Measurements from ENCODE around the gene ABCC9.

Gene ABCC9

DNA sequence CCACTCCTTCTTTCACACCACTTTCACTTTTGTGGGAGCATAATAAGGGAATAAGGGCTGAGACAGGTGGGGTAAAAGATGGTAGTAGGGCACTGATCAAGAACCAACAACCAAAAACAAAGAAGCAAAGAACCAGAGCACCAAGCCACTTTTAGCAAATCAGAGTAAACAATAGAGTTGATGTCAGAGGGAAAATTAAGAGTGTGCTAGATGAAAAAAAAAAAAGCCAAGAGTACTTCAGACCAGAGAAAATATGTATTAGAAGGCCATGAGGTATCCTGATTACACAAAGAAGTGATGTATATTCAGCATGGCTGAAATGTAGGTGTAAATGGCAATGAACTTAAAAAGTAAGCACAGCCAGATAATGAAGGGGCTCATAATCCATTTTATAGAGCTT lies 75.4 kb downstream of the ABCC9 start:
- no peak for DNase-seq

DNA sequence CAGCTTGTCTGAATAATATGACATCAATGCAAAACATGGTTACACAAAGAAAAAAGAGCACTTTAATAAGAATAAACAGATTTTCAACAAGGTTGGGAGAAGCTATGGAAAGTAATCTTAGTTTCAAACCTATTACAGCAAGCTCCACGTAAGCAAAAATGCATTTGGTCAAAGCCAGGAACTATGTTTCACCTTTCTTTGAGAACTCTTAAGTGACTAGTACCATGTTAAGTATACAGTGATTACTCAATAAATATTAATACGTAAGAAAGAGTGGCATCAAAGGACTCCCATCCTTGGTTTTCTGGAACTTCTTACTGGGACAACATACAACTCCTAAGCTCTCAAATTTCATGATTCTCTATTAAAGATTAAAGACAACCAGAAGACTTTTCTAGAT lies 80.7 kb downstream of the ABCC9 start:
- no peak for DNase-seq

DNA sequence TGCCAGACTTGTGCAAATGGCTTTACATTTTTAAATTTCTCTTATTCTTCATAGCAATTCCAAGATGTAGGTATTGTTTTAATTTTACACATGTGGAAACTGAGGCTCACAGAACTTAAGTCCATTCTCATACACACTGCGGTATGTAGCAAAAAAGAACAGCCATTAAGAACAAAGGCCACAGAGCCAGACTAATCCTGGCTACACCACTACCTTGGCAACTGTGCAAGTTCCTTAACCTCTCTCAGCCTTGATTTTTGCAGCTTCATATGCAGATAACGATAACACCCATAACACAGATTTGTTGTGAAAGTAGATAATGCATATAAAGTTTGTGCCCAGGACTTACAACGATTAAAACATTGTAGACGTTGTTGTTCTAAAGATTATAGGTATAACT lies 81.1 kb downstream of the ABCC9 start:
- DNase-seq, result no peak

DNA sequence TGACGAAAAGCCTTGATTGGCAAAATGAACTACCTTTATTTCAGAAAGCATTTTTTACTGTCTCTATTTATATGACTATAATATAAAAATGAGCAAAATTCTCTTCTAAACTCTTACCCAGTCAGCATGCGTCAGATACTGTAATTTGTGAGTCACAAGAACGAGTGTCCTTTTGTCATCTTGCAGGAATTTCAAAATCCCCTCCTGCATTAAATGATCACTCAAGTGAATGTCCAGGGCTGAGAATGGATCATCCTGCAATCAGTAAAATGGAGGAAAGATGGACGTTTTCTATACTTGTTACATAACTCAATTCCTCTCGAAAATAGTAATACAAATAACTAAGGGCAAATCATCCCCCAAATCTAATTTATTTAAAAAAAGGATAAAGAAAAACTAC lies 89.0 kb downstream of the ABCC9 start:
- DNase-seq, result no peak

DNA sequence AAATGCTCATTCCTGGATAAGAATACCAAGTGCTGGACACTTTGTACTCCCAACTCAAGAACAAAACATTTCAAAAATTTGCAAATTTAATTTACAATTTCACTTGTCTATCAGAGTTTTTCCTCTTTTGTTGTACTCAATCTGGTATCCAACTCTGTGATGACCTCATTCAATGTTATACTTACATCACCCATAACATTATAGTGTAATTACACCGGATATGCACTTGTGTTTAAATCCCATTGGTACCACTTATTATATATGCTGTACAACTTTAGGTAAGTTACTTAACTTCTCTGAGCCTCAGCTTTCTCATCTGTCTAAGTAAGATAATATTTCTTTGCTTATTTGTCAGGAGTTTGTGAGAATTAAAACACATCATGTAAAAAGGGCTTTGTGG lies 90.1 kb downstream of the ABCC9 start:
- DNase-seq, result no peak

DNA sequence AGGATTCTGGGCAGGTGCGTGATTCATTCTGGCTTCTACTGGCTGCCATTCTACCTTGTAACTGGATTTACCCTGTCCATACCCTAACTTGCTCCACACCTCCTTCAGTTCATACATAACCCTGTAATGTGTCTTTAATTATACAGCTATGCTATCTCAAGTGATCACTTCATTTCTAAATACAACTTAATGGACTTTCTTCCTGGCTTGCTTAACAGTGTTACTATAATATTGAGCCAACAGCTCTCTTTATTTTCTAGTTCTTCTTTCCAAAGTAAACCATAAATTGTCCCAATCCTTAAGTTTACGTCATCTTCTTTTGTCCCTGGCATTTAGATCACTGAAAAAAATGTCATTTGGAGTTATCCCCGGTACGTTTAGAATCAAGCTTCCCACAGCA lies 90.8 kb downstream of the ABCC9 start:
- DNase-seq, result no peak

DNA sequence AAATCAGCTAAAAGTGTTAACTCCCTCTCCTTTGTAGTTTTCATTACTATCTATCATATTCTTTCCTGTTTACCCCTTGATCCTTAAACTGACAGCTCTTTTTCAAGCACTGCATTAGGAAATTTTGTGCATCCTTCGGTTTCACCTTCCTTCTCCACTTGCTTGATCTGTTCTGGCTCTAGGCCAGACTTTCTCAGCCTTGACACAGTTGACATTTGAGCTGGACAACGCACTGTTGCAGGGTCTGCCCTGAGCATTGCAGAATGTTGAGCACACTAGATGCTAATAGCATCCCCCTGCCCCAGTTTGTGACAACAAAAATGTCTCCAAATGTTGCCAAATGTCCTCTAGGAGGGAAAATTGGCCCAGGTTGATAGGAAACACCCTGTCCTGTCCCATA lies 91.3 kb downstream of the ABCC9 start:
- no peak for DNase-seq

DNA sequence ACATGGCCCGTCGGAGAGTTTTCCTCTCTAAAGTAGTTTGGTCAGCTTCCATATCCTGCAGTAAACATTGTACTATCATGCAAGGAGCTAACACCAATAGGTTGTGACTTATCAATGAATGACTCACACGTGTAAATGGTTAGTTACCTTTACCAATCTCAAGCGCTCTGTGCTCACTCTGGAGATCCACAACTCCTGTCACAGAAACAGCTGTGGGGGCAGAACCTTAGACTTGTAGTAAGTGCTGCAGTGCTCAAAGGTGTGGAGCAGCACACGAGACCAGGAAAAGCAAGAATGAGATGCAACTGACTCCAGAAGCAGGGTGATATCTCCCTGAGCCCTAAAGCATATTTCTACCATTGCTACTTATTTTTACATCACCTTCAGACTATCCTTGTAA lies 93.0 kb downstream of the ABCC9 start:
- DNase-seq, result no peak

DNA sequence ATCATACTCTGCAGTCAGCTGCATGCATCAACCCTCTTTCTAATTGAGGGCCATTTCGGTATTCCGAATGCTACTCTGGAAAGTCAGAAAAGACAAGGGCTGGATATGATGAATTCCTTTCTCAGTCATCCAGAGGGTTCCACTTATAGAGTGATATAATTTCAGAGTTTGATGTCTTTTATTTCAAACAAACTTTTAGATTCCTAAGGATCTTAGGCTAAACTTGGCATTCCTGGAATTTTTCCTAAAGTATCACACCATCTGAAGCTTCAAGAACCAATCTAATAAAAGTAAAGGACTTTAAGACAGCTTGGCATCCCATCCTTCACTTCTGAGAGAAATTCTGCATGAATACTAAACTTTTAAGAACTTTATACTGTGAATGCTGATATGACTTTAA lies 97.4 kb downstream of the ABCC9 start:
- no peak for DNase-seq

DNA sequence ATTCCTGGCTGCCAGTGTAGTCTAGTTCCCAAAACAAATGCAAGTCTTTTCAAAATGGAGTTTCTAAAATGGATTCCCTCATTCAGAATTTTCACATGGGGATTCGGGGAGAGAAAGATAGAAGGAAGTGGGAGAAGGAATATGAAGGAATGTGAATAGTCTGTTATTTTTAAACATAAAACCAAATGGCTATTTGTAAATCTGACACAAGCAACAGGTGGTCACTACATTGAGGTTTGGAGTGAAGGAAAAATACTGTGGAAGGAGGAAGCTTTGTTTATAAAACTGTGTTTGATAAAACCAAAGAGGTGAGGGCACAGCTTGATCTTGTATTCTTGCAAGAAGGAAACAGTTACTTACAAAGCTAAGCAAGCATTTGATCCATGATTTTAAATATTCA lies 101.5 kb downstream of the ABCC9 start:
- DNase-seq, result no peak

DNA sequence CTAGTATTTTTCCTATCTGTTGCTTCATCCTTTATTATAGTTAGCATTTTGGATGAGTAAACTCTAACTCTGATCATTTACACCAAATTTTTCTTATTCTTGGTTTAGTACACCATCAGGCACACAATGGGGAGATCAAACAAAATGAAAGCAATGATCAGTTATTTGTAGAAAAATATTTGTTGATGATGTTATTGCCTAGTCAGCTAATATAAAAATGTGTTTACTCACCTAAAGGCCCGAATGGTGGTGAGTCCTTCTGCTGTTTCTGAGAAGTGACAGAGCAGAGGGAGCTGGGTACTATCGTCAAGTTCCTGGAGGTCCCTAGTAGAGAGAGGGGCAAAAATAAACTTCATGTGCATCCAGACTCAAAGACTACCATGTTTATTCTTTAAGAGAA lies 103.4 kb downstream of the ABCC9 start:
- DNase-seq, result no peak

DNA sequence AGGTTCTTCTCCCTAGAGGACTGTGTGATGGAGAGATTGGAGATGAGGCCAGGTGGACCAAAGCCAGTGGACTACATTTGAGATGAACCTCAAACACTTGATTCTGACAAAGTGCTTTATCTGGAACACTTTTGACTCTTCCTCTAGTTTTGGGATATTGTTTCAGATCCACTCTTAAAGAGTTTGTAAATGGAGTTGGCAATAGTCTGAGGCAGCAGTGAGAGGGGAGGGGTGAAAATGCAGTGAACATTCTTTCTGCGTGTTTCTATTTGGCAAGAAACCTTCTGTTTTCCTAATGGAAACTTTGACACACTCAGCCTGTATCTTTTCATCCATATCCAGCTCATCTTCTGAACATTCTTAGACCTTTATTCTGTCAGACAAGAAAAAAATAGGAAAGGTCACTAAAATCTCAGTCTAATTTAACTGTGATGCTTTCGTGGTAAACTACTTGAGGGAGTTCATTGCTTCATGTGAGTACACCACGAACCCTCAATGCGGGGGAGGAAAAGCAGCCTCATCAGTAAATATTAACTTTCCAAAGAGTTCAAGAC lies 109.4 kb downstream of the ABCC9 start:
- DNase-seq, result no peak

DNA sequence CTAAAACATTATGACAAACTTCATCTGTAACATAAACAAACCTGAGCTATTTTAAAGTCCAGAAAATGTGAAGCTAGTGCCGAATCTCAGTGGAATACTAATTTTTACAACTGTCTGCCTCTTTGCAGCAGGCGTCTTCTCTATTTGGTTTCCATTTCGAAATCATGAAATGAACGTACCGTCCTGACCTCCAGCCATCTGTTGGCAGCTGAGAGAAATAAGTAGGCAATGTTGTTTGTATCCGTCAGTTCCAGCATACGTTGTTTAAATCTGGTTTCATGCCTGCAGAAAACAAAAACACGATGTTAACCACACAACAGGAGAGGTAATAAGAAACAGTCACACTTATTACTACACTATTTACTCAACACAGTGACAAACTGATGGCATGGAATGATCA lies 112.4 kb downstream of the ABCC9 start:
- no peak for DNase-seq

DNA sequence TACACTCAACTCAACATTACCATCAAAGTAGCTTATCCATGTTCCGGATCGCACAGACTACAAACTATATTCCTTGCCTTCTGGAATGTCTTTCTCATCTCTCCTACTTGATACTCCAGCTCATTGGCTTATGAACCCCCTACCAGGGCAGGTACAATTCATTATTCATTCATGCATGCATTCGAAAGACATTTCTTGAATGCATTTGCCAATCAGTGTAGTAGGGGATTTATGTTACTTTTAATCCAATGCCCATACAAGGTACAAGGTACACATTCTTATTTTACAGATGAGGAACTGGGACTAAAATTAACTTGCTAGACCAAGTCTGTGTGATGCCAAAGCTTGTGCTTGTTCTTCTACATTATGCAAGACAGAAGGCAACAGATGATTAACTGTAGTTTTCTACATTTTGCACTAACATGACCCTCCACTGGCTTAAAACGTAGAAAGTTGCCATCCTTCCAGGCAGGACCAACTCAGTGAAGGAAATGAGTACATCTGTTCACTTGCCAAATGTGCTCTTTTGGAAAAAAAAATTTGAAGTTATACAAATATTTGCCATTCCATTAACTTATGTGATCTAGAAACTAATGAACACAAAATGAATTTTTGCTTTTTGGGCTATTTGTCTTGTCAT lies 113.0 kb downstream of the ABCC9 start:
- no peak for DNase-seq

DNA sequence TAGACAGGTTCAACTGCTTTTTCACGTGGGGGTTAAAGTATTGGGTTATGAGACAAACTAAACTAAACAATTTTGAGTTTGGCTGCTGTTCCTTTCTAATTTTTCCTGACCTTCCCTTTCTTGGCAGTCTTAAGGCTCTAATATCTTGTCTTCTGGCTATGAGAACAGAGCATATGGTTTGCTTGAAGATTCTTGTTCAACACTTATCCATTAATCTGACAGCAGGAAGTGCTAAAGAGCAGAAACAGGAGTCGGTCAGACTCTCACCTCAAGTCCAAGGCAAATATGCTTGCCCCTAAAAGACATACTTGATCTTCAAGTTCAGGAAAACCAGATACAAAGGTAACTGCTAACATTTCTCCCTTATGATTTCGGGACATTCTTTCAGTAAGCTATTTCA lies 114.1 kb downstream of the ABCC9 start:
- DNase-seq, result no peak

DNA sequence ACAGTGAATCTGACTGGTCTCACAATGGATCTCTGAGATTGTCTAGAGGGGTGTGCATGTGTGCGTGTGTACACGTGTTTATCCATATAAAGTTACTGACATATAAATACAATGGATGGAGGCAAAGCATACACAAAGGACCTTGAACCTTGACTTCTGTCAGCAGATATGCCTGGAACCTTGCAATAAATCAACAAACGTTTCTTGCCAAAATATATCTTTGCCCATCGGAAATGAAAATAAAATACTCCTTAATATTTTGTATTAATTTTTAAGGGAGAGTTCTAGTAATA lies 114.7 kb downstream of the ABCC9 start:
- DNase-seq, result no peak

DNA sequence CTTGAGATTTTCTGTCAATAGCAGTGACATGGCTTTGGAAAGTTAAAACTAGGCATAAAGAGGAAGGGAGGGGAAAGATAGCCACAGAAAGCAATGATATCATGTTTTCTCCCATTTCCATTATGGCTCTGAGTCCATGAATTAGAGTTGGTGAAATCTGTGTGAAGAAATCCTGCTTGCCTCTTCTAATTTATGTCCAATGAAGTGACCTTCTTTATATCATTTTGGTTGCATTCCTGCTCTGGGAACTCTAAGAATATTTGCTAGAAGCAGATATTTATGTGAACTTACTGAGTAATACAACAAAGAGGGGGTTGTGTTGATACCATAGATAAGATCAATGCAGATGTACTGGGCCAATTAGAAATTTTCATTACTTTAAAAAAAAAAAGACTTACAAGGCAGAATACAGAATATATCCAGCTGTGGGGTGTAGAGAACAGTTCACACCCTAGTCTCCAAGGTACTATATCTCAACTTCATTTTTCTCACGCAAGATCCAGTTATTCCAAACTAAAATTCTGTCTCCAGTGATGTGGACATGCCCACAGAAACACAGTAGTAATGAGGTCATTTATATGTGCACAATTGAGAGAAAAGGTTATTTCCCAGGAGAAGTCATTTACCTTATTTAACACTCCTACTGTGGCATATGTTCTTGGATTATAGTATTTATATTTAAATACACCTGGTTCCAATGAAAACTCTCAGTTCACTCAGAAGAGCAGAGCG lies 115.2 kb downstream of the ABCC9 start:
- DNase-seq, result no peak

DNA sequence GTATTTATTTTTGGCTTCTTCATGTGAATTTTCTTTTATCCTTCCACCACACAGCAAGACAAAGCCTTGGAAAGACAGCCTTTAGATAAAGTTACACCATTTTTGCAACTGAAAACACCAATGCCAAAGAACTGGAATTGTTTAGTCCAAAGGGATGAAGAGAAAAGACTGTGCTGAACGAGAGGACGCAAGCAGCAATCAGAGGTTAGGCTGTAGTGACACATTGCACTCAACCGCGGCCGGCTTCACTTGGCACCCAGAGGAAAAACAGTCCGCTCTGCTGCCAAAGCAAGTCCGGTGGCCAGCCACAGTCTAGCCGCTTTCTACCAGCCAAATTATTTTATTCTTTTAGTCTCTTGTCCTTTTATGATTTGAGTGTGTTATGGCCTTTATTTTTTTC lies 117.6 kb downstream of the ABCC9 start:
- no peak for DNase-seq

DNA sequence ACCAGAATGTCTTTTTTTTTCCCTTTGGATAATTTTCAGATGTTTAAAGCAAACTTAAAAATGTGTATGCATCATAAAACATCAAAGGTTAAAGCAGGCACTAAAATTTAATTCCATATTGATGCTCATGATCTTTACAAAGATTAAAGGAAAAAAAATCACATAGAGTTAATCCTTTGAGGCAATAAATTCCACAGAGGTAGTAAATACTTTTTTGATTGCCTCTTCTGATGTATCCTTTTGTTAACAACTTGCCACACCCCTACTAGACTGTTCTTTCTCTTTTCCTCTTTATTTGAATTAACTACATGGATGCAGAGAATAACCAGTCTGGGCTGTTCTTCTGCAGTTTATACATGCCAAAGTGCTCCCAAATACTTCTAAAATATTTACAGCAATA lies 121.5 kb downstream of the ABCC9 start:
- no peak for DNase-seq

DNA sequence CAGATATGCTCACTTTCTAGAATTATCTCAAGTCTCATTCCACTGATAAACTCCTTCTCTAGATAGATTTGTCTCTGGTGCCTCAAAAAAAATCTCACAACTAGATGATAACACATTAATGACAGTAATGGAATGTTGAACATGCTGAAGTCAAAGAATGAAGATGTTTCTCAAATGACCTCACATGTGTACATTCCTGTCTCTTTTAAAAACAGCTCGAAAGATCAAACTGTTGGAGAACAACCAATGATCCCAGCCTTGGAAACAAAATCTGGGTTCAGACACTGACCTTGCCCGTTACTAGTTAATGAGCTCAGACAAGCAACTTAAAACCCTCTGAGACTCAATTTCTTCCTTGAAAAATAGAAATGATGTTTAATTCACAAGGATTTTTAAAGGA lies 122.0 kb downstream of the ABCC9 start:
- DNase-seq, result no peak

DNA sequence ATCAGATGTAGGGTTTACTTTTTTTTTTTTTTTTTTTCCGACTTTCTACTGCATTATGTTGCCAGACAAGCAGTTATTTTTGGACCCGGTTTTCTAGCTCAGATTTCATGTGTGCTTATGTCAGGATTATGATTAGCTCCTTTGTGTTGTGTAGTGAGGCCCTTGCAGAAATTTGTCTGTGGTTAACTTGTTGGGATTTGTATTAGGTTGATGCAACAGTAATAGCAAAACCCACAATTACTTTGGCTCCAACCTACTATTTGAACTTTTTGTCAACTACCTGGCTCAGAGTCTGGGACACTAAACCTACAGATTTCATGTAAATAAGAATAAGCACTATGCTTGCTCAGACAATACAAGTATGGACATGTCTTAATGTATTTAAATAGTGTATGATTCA lies 122.6 kb downstream of the ABCC9 start:
- no peak for DNase-seq

DNA sequence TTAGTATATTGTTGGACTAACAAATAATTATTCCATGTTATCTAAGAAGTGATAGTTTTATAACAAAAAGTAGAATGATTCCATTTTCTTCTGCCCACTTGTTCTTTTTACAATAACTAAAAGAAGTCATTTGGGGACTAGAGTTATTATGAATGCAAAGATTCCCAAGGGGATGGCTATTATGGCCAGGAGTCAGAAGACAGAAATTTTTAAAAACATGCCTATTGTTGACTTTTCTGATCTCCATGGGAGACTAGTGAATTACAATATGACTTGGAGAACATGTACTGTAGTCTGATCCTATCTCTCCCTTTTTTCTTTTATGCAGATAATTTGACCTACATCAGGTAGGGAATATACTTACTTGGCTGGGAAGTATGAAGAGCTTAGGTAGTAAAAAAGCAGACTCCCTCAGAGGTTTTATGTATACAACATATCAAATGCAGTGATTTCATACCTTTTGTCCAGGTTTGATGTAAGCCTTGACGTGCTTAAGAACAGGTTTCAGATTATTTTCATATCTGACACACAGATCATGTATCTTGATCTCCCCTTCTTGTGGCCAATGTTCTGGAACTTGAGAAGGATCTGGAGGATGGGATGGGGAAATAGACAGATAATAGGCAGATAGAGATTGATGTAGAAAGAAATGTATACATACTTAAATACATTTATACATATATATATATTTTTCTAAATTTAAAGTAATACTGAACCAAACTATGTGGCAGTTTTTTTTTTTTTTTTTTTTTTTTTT lies 125.7 kb downstream of the ABCC9 start:
- DNase-seq, result no peak

DNA sequence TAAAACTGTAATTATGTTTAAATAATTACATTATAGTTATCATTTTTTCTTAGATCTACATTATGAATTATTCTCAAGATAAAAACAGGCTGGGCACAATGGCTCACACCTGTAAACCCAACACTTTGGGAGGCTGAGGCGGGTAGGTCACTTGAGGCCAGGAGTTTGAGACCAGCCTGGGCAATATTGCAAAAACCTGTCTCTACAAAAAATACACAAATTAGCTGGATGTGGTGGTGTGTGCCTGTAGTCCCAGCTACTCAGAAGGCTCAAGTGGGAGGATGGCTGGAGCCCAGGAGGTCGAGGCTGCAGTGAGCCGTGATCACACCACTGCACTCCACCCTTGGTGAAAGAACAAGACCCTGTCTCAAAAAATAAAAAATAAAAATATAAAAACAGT lies 126.4 kb downstream of the ABCC9 start:
- DNase-seq, result no peak

DNA sequence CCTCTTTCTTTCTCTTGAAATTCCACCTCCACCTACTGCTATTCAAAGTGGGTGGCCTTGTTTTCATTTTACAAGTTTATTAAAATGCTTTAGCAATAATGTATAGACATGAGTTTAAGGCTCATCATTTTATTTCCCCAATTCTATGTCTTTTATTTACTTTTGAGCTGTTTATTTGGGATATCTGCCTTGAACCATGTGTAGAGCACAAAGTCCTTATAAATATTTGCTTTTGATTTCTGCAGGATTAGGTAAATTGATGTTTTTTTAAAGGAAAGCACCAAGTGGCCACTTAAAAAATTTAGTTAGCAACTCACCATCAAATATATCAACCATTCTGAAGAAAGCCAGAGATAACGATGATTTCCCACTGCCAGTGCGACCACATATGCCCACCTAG lies 126.9 kb downstream of the ABCC9 start:
- DNase-seq, result no peak

All from 8988T (cell line).